Measurements from ENCODE around the gene CRYGS. TPM values are rescaled to one million over a fixed set of nuclear protein-coding genes. Genes with fewer than 3 reads are reported as not detected.
"Not testable (repeated sequence)": the region's sequence is repeated elsewhere in the genome, so short reads cannot be mapped to it uniquely, and the experiment has no call there.

The CRYGS gene
- total and polyA plus RNA-seq, 2 experiments from 2014 or later = 0.76 to 1.3 TPM

DNA sequence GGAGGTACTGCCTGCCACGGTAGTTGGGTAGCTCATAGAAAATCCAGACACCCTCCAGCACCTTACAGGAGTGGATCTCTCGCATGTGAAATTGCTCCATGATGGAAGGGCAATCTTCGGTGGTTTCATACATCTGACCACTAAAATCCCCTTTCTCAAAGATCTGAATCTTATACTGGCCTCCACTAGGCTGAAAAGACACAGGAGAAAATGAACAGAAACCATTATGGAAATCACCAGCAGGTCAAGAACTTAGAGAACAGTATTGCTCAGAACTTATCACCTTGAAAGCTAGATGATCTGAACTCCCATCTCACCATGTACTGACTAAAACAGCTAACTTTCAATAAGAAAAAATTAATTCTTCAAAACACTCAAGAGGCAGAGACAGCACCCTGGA, 5.4 kb downstream of the CRYGS start:
- no peak overlapping the region for H2AFZ ChIP-seq
- H3K4me3 ChIP-seq = no peak overlapping the region
- no peak for TF ChIP-seq EZH2phosphoT487 (IDR thresholded peaks at IDR 0.05; ENCODE audit: insufficient read depth, low read depth)
- TF ChIP-seq EZH2 (IDR thresholded peaks at IDR 0.05; ENCODE audit: insufficient read depth, poor library complexity, severe bottlenecking) = no peak
- H3K27me3 ChIP-seq (replicated peaks; ENCODE audit: insufficient read depth) = no peaks in the 10 kb centered on the region
- no peaks in the 10 kb centered on the region for H3K79me2 ChIP-seq (ENCODE audit: insufficient read depth)
- no peak overlapping the region for H3K9ac ChIP-seq
- H3K27ac ChIP-seq = no peak overlapping the region
- WGBS, 2 experiments (ENCODE audit: low coverage in 1 of 2, low lambda C conversion rate in 2 of 2, missing lambda C conversion rate in 2 of 2) = 87 to 88% methylated on average over 3 of the region's 3 CpGs
- no peaks in the 10 kb centered on the region for H3K9me2 ChIP-seq (ENCODE audit: insufficient read depth)
- H3K4me1 ChIP-seq (ENCODE audit: insufficient read depth) = peaks cover 17% of the 10 kb centered on the region
- no peaks in the 10 kb centered on the region for H4K20me1 ChIP-seq (ENCODE audit: insufficient read depth)
- H3K4me2 ChIP-seq (ENCODE audit: unreplicated experiment) = no peak overlapping the region
- no peak for DNase-seq
- H3K9me3 ChIP-seq (ENCODE audit: low read depth) = no peaks in the 10 kb centered on the region
- in situ Hi-C loops (cut with MboI) = no loop called here
- H3F3A ChIP-seq (ENCODE audit: insufficient read depth) = peaks cover 21% of the 10 kb centered on the region; the same call in 1 of the 2 replicates
- H3K36me3 ChIP-seq (ENCODE audit: low read depth) = no peaks in the 10 kb centered on the region

DNA sequence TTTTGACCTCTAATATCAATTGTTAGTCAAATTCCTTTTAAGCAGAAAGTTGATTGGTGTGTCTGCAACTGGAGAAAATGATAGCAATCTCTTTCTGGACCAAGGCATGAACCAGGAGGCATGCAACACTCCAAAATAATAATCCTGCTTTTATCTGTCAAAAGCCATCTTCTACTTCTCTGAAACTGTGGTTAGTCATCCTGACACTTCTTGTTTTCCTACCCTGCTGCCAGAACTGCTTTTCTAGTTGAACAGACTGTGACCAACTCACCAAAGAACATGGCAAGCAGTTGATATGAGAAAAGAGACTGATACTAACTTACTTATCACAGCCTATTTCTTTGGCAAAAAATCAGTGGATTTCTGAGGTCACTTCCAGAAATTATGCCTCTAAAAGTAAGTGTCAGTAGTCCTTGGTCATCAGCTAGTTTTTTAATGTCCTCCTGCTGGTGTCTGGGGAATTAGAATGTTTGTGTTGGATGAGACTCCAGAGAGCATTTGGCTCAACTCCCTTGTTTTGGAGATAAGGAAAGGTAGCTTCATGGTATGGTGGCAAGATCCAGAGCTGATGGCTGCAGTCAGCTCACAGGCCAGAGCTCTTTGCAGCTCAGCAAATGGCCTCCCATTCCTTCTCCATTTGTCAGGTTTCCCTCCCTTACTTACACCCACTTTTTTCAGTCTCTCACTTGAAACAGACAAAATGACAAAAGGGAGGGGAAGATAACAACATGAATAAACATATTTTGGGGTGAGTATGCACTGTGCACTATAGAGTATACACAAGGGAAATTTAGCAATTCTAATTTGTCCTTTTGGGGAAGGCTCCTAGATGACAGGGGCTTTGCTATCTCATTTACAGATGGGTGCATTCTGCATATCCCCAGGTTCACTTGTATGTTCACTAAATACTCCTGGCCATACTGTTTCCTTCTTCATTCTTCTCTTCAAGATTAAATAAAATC, 7.0 kb downstream of the CRYGS start:
- Histone ChIP-seq H3K4me2 (ENCODE audit: unreplicated experiment) (no peak overlapping the region), H4K20me1 (ENCODE audit: insufficient read depth) (no peaks in the 10 kb centered on the region), H3K79me2 (ENCODE audit: insufficient read depth) (no peaks in the 10 kb centered on the region), H3K9me2 (ENCODE audit: insufficient read depth) (no peaks in the 10 kb centered on the region), H3K36me3 (ENCODE audit: low read depth) (no peaks in the 10 kb centered on the region), H3F3A (ENCODE audit: insufficient read depth) (peaks cover 19% of the 10 kb centered on the region; the same call in 1 of the 2 replicates), H3K27me3 (replicated peaks; ENCODE audit: insufficient read depth) (no peaks in the 10 kb centered on the region), H3K9me3 (ENCODE audit: low read depth) (no peaks in the 10 kb centered on the region), H3K27ac (no peak overlapping the region), H3K4me1 (ENCODE audit: insufficient read depth) (peaks cover 17% of the 10 kb centered on the region), H3K4me3 (no peak overlapping the region), H3K9ac (no peak overlapping the region), H2AFZ (no peak overlapping the region)
- DNase-seq = peak; percentile 59
- TF ChIP-seq EZH2 (IDR thresholded peaks at IDR 0.05; ENCODE audit: insufficient read depth, poor library complexity, severe bottlenecking) = no peak
- no peak for TF ChIP-seq EZH2phosphoT487 (IDR thresholded peaks at IDR 0.05; ENCODE audit: insufficient read depth, low read depth)
- in situ Hi-C loops (cut with MboI) = no loop called here

GRCh38 chr3:186534113-186534669, 10.0 kb downstream of the CRYGS start:
- H3K27me3 ChIP-seq (replicated peaks; ENCODE audit: insufficient read depth) = no peaks in the 10 kb centered on the region
- no peaks in the 10 kb centered on the region for H4K20me1 ChIP-seq (ENCODE audit: insufficient read depth)
- no peak overlapping the region for H3K9ac ChIP-seq
- H3K4me3 ChIP-seq = no peak overlapping the region
- DNase-seq = no peak
- H3K9me3 ChIP-seq (ENCODE audit: low read depth) = no peaks in the 10 kb centered on the region
- no peak for TF ChIP-seq EZH2phosphoT487 (IDR thresholded peaks at IDR 0.05; ENCODE audit: insufficient read depth, low read depth)
- no peak for TF ChIP-seq EZH2 (IDR thresholded peaks at IDR 0.05; ENCODE audit: insufficient read depth, poor library complexity, severe bottlenecking)
- 78 to 82% methylated on average over 6 of the region's 6 CpGs for WGBS, 2 experiments (ENCODE audit: low coverage in 1 of 2, low lambda C conversion rate in 2 of 2, missing lambda C conversion rate in 2 of 2)
- H3K36me3 ChIP-seq (ENCODE audit: low read depth) = no peaks in the 10 kb centered on the region
- no peak overlapping the region for H3K27ac ChIP-seq
- H3K79me2 ChIP-seq (ENCODE audit: insufficient read depth) = no peaks in the 10 kb centered on the region
- no peak overlapping the region for H3K4me2 ChIP-seq (ENCODE audit: unreplicated experiment)
- H3F3A ChIP-seq (ENCODE audit: insufficient read depth) = no peaks in the 10 kb centered on the region; the same call in 1 of the 2 replicates
- in situ Hi-C loops (cut with MboI) = no loop called here
- H3K9me2 ChIP-seq (ENCODE audit: insufficient read depth) = no peaks in the 10 kb centered on the region
- H3K4me1 ChIP-seq (ENCODE audit: insufficient read depth) = peaks cover 8% of the 10 kb centered on the region; the same call in 1 of the 2 replicates
- no peak overlapping the region for H2AFZ ChIP-seq

DNA sequence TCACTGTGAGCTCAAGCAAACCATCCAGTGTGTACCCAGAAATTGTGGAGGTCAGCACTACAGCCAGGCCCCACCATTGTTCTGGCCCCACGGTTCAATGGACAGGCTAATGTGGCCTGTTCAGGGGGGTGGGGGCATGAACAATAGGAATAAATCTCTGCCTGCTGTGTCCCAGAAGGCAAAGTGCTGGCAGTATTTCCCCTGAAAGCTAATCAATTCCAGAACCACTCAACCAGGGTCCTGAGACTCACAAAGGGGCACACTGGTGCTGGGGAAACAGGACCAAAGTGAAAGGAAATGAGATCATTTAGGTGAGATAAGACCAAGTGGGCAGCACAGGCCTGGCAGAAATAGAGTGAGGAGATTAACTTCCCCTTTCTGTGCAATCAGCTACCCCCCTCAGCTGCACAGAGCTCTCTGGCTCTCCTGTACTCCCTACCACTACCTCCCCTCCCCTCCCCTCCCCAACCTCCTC, 11.5 kb downstream of the CRYGS start:
- no peaks in the 10 kb centered on the region for H3K79me2 ChIP-seq (ENCODE audit: insufficient read depth)
- H2AFZ ChIP-seq = no peak overlapping the region
- no peak for TF ChIP-seq EZH2phosphoT487 (IDR thresholded peaks at IDR 0.05; ENCODE audit: insufficient read depth, low read depth)
- TF ChIP-seq EZH2 (IDR thresholded peaks at IDR 0.05; ENCODE audit: insufficient read depth, poor library complexity, severe bottlenecking) = no peak
- H3K27ac ChIP-seq = no peak overlapping the region
- 38 to 44% methylated on average over 1 of the region's 1 CpG for WGBS, 2 experiments (ENCODE audit: low coverage in 1 of 2, low lambda C conversion rate in 2 of 2, missing lambda C conversion rate in 2 of 2)
- in situ Hi-C loops (cut with MboI) = no loop called here
- H4K20me1 ChIP-seq (ENCODE audit: insufficient read depth) = no peaks in the 10 kb centered on the region
- no peak overlapping the region for H3K9ac ChIP-seq
- no peak overlapping the region for H3K4me2 ChIP-seq (ENCODE audit: unreplicated experiment)
- no peaks in the 10 kb centered on the region; the same call in 1 of the 2 replicates for H3F3A ChIP-seq (ENCODE audit: insufficient read depth)
- DNase-seq = no peak
- H3K9me2 ChIP-seq (ENCODE audit: insufficient read depth) = no peaks in the 10 kb centered on the region
- H3K4me3 ChIP-seq = no peak overlapping the region
- H3K9me3 ChIP-seq (ENCODE audit: low read depth) = no peaks in the 10 kb centered on the region
- peaks cover 8% of the 10 kb centered on the region; the same call in 1 of the 2 replicates for H3K4me1 ChIP-seq (ENCODE audit: insufficient read depth)
- H3K36me3 ChIP-seq (ENCODE audit: low read depth) = no peaks in the 10 kb centered on the region
- peaks cover 2% of the 10 kb centered on the region; the same call in 1 of the 2 replicates for H3K27me3 ChIP-seq (replicated peaks; ENCODE audit: insufficient read depth)

DNA sequence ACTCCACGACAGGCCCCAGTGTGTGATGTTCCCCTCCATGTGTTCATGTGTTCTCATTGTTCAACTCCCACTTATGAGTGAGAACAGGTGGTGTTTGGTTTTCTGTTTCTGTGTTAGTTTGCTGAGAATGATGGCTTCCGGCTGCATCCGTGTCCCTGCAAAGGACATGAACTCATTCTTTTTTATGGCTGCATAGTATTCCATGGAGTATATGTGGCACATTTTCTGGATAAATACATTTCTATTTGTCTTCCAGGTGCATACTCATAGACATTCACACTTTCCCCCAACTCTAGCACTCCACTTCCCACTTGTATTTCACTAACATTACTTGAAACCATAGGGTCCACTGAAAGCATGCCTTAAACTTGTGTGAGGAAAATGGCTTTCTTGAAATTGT, 12.5 kb downstream of the CRYGS start:
- H3K27ac ChIP-seq; H3F3A ChIP-seq (ENCODE audit: insufficient read depth); H3K4me2 ChIP-seq (ENCODE audit: unreplicated experiment); H3K79me2 ChIP-seq (ENCODE audit: insufficient read depth); H4K20me1 ChIP-seq (ENCODE audit: insufficient read depth); H3K36me3 ChIP-seq (ENCODE audit: low read depth); H3K4me1 ChIP-seq (ENCODE audit: insufficient read depth); H3K9me3 ChIP-seq (ENCODE audit: low read depth); H2AFZ ChIP-seq; in situ Hi-C loops (cut with MboI); H3K9ac ChIP-seq; DNase-seq; H3K4me3 ChIP-seq; H3K9me2 ChIP-seq (ENCODE audit: insufficient read depth): not testable (repeated sequence)
- H3K27me3 ChIP-seq (replicated peaks; ENCODE audit: insufficient read depth) = peaks cover 11% of the 10 kb centered on the region; the same call in 1 of the 2 replicates
- 76 to 81% methylated on average over 3 of the region's 3 CpGs for WGBS, 2 experiments (ENCODE audit: low coverage in 1 of 2, low lambda C conversion rate in 2 of 2, missing lambda C conversion rate in 2 of 2)
